Right atrium auricular region (tissue), 2 donors: Measurements from ENCODE around the gene FOXP1. TPM values are rescaled to one million over a fixed set of nuclear protein-coding genes. Genes with fewer than 3 reads are reported as not detected.
A peak's percentile ranks its signal among the peaks of the same experiment; 100 is the strongest.

Experiments used
- DNase-seq: peaks from one replicate; pipeline ENCODE4 v3.0.0-alpha.2; 2019; ENCODE audit warnings: low spot score
- H3K27ac ChIP-seq, 2 donors: fragments of 200-600 bp; sonication (generic); 1 replicate in 1 of 2; 2 replicates in 1 of 2; pipeline ENCODE4 v1.5.1; 2016 to 2019
- H3K27me3 ChIP-seq, 2 donors: fragments of 200-600 bp; sonication (generic); one replicate each; pipeline versions ENCODE4 v1.5.1 to v1.6.0; 2017 to 2019
- H3K36me3 ChIP-seq: fragments of 200-600 bp; sonication (generic); one replicate; pipeline ENCODE4 v1.5.1; 2016
- H3K4me1 ChIP-seq, 2 donors: fragments of 200-600 bp; sonication (generic); one replicate each; pipeline versions ENCODE4 v1.5.1 to v1.6.0; 2017 to 2019
- H3K4me3 ChIP-seq, 2 donors: fragments of 200-600 bp; sonication (generic); 1 replicate in 1 of 2; 2 replicates in 1 of 2; pipeline ENCODE4 v1.5.1; 2017 to 2019; ENCODE audit warnings: mild to moderate bottlenecking in 1 of 2, moderate library complexity in 1 of 2
- H3K9me3 ChIP-seq, 2 donors: fragments of 200-600 bp; sonication (generic); one replicate each; pipeline ENCODE4 v1.5.1; 2019
- total RNA-seq, 2 donors: library from RNA; depleted of rRNA; stranded (reverse); fragments of >200 nt; gene quantifications; one replicate each; pipeline ENCODE4 v1.1.0, GENCODE V29; 2016
- TF ChIP-seq, protein P1 (sequence below), 2 donors: fragments of 200-600 bp; sonication (generic); IDR thresholded peaks; one replicate each; pipeline ENCODE4 v1.5.1; 2019; ENCODE audit warnings: antibody characterized with exemption in 2 of 2

The FOXP1 gene
- total RNA-seq, 2 donors from 2014 or later = 39.2 to 59.0 TPM

DNA sequence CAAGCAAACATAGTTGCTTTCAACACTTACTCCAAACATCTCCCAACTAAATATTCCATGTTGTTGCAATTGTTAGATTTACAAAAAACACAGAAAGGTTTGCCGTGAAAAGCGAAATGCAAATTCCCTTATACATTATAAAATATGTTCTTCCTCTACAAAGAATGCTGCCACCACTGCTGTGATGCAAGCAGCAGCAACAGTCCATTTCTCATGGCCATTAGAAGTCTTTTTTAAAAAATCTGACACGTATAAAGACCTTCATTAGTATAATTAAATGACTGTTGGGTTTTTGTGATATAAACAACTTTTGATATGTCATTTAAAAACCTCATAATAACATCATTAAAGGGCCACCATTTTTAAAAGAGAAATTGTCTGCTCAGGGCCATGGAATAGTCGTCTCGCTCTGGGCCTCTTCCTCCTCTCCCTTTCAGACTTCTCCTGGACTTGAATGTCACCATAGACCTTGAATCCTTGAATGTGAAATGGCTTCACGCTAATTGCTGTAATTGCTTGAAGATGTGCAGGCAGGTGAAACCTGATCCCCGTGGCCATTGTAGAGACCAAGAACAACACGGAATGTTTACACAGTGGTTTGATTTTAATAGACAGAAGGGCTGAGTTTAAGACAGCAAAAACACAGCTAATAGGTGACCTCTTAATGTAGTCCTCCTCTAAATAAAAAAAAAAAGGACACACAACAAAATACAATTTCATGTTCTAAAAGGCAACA lies 450.4 kb downstream of the FOXP1 start:
- Histone ChIP-seq H3K4me3 (no peak overlapping the region), H3K27ac (peak overlapping the region; percentile 2 to 91), H3K27me3 (no peaks in the 10 kb centered on the region), H3K36me3 (no peaks in the 10 kb centered on the region), H3K9me3 (no peaks in the 10 kb centered on the region), H3K4me1 (peaks cover 0 to 58% of the 10 kb centered on the region in 2 donors)
- TF ChIP-seq, protein P1, sequence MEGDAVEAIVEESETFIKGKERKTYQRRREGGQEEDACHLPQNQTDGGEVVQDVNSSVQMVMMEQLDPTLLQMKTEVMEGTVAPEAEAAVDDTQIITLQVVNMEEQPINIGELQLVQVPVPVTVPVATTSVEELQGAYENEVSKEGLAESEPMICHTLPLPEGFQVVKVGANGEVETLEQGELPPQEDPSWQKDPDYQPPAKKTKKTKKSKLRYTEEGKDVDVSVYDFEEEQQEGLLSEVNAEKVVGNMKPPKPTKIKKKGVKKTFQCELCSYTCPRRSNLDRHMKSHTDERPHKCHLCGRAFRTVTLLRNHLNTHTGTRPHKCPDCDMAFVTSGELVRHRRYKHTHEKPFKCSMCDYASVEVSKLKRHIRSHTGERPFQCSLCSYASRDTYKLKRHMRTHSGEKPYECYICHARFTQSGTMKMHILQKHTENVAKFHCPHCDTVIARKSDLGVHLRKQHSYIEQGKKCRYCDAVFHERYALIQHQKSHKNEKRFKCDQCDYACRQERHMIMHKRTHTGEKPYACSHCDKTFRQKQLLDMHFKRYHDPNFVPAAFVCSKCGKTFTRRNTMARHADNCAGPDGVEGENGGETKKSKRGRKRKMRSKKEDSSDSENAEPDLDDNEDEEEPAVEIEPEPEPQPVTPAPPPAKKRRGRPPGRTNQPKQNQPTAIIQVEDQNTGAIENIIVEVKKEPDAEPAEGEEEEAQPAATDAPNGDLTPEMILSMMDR (IDR thresholded peaks at IDR 0.05) = no peak
- DNase-seq = no peak

DNA sequence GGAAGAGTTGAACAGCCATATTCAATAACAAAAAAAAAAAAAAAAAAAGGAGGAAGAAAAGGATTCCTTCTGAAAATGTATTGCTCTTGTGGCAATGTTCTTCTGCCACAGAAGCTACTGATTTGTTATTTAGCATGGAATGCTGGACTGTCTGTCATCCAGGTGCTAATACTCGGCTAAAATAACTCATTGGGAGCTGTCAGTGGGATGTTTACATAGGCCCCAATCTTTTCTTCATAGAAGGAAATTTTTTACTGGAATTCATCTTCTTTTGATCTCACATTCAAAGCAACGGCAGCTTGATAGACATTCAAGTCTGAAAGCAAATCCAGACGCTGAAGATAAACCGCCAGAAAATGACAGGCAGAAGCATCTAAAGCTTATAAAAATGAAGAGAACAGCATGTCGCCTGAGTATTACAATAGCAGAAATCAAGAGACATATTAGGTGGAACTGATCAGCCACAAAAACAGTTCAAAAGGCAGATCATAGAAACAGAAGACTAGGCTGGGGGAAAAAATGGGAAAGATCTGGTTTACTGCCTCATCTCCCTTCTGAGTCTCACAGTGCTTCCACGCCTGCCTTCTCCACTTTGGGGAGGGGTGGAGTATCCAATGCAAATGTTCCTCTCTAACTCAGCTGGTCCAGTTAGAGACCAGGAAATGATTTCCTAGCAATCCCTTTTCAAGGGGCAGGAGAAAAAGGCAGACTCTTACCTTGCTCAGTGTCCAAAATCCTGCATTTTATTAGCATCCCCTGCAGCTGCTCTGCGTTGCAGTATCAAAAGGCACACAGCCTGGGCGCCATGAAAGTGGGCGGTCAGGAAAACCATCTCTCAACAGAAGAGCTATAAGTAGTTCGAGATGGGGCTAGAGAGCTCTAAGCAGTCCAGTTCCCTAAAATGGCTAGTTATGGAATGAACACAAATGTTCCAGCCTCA lies 451.9 kb downstream of the FOXP1 start:
- TF ChIP-seq, protein P1 (IDR thresholded peaks at IDR 0.05) = no peak
- Histone ChIP-seq H3K4me1 (peaks cover 0 to 73% of the 10 kb centered on the region in 2 donors), H3K36me3 (no peaks in the 10 kb centered on the region), H3K4me3 (peak overlapping the region; percentile 43 to 53), H3K9me3 (no peaks in the 10 kb centered on the region), H3K27ac (peak overlapping the region; percentile 88 to 91), H3K27me3 (no peaks in the 10 kb centered on the region)
- DNase-seq = no peak

DNA sequence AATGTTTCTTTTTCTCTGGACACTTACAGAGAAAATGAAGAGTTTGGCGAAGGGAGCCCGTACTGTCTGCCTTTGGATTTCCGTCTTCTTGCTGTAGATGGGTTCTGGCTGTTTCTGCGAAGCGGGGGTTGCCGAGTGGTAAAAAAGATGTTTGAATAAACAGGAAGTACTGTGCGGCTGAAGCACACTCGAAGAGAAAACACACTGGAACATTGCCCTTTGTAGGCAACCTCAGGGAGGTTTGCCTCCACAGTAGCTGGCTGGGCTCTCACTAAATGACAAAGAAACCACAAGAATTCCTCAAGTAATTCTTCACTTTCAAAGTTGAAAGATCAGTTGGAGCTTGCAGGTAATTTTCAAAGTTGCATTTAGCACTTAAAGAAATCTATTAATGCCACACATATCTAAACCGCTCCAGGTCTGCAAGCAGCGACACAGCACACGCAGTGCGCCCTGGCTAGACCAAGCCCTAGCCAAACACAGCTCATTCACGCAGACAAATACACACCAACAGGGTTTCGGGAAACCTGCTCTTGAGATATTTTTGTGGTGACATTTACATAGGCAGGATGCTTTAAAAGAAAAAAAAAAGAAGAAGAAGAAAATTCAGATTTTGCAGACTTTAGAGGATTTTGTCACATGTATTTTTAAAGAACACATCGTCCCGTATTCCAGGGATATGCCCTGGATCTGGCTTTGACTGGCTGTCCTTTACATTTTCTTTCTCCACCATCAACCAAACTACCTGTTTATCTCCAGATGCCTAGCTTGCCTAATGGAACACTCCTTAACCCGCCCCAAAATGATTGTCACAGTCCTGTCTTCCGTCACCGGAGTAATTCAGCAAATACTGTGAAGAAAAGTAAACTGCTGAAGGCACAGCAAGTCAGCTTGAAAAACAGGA lies 452.8 kb downstream of the FOXP1 start:
- Histone ChIP-seq H3K4me1 (peaks cover 0 to 72% of the 10 kb centered on the region in 2 donors), H3K27ac (peak overlapping the region; percentile 88 to 91), H3K27me3 (no peaks in the 10 kb centered on the region), H3K9me3 (no peaks in the 10 kb centered on the region), H3K4me3 (peak overlapping the region; percentile 43 to 53), H3K36me3 (no peaks in the 10 kb centered on the region)
- peak; percentile 85 for DNase-seq
- TF ChIP-seq, protein P1 (IDR thresholded peaks at IDR 0.05) = no peak

DNA sequence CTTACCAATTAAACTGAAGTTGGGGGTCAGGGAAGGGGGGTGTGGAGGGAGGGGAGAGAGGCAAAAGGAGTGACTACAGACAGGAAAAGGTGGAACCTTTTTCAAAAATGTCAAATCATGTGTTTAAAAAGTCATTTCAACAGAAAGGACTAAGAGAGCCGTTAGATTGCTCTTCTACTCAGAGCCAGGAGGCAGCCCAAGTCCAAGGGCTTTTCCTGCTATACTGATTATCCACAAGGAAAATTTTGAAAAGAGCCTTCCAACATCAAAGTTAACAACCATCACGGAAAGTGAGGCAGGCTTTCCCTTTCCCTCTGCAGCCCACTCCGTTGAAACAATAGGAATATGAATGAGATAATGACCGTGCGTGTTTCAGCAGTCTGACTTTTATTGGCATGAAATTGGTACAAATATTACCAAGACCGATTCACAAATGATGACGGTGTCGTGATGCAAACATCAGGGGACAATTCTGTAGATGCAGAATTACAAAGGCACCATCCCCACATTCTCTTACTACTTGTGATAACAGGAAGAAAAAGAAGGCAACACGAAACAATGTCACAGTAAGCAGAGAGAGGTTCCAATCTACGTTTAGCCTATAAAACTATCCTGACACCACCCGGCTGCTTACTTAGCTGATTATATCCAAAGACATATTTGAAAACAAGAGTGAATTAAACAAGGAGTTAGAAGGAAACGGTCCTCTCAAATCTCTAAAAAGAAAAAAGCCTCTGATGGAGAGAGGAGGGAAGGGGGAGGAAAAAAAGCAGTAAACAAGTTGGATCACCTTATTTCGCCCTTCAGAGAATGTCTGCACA lies 453.7 kb downstream of the FOXP1 start:
- no peaks in the 10 kb centered on the region for H3K36me3 ChIP-seq
- no peak for DNase-seq
- peak overlapping the region; percentile 43 to 53 for H3K4me3 ChIP-seq
- H3K4me1 ChIP-seq = peaks cover 0 to 69% of the 10 kb centered on the region in 2 donors
- peak overlapping the region; percentile 88 to 91 for H3K27ac ChIP-seq
- H3K9me3 ChIP-seq = no peaks in the 10 kb centered on the region
- TF ChIP-seq, protein P1 (IDR thresholded peaks at IDR 0.05) = no peak
- H3K27me3 ChIP-seq = no peaks in the 10 kb centered on the region
